H1 (cell line): ENCODE data around the gene SPEN. TPM values are rescaled to one million over a fixed set of nuclear protein-coding genes. Genes with fewer than 3 reads are reported as not detected.

Source experiments
- TCF12 ChIP-seq: IDR thresholded peaks from 2 replicates; pipeline ENCODE4 v1.6.1; 2011; ENCODE audit warnings: low read depth, mild to moderate bottlenecking, low read length
- polyA plus RNA-seq, 7 experiments: library from polyadenylated mRNA; depleted of rRNA in 3 of 7; stranded (reverse) in 5 of 7; unstranded in 2 of 7; fragments of >200 nt in 5 of 7; fragments of 200-250 nt in 2 of 7; gene quantifications; 1 replicate in 5 of 7; 2 replicates in 1 of 7; 4 replicates in 1 of 7; pipeline versions ENCODE4 v1.2.1 to v1.2.3, GENCODE V29; 2011 to 2013; ENCODE audit warnings: missing spikeins in 2 of 7, mixed read lengths in 2 of 7
- total RNA-seq: library from RNA; stranded (reverse); fragmentation: NEBNext Ultra II Directional; extraction: Animal tissue kit (Norgen Biotek cat#: 25700); gene quantifications from 2 replicates; pipeline ENCODE4 v1.2.1, GENCODE V29; 2021

The SPEN gene
- total and polyA plus RNA-seq, 2 of the 8 experiments (the other 6 are each of a cell fraction or from before 2014, with no cell fraction given): 12.5 to 52.1 TPM

DNA sequence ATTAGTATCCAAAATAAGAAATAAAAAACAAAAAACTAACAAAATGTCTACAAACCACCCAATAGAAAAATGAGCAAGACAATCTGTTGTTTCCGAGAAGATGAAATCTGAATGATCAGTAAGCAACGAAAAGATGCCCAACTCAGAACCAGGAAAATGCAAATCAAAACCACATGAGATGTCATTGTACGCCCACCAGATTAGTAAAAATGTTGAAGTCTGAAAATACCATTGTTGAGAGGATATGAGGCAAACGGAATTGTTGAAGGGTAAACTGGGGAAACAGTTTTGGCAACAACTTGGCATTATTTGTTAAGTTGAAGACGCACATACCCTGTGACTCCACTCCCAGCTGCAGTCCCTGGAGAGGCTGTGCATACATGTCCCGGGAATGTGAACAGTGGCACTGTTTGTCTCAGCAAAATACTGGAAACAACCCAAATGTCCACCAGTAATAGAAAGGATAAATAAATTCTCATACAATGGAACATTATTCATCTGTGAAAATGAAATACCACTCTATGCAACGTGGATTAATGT is 117.8 kb downstream of the SPEN start (continued):
- TF ChIP-seq TCF12: no peak
